Endothelial cell (in vitro differentiated cells): Measurements from ENCODE around the gene TRIM56. TPM values are rescaled to one million over a fixed set of nuclear protein-coding genes. Genes with fewer than 3 reads are reported as not detected.

ENCODE experiments used
- DNase-seq: peaks from one replicate; pipeline ENCODE4 v3.0.0; 2021; ENCODE audit warnings: low spot score
- H3K27ac Mint-ChIP-seq: one replicate; pipeline ENCODE4 v1.8.0; 2021; ENCODE audit warnings: mixed read lengths, inconsistent platforms; ENCODE audit not compliant: unreplicated experiment
- H3K27me3 Mint-ChIP-seq: one replicate; pipeline ENCODE4 v1.8.0; 2021; ENCODE audit warnings: mild to moderate bottlenecking, moderate library complexity, mixed read lengths, inconsistent platforms; ENCODE audit not compliant: unreplicated experiment
- H3K36me3 Mint-ChIP-seq: one replicate; pipeline ENCODE4 v1.8.0; 2021; ENCODE audit warnings: mild to moderate bottlenecking, low read depth, mixed read lengths, inconsistent platforms; ENCODE audit not compliant: unreplicated experiment
- H3K4me1 Mint-ChIP-seq: one replicate; pipeline ENCODE4 v1.8.0; 2021; ENCODE audit warnings: mild to moderate bottlenecking, mixed read lengths, inconsistent platforms; ENCODE audit not compliant: unreplicated experiment
- H3K4me3 Mint-ChIP-seq: one replicate; pipeline ENCODE4 v1.8.0; 2021; ENCODE audit warnings: mild to moderate bottlenecking, mixed read lengths, inconsistent platforms; ENCODE audit not compliant: unreplicated experiment
- H3K9me3 Mint-ChIP-seq: one replicate; pipeline ENCODE4 v1.8.0; 2021; ENCODE audit warnings: mixed read lengths, inconsistent platforms; ENCODE audit not compliant: unreplicated experiment
- total RNA-seq: library from RNA; stranded (reverse); fragmentation: NEBNext Ultra II Directional; extraction: Animal tissue kit (Norgen Biotek cat#: 25700); gene quantifications from one replicate; pipeline ENCODE4 v1.2.1, GENCODE V29; 2021; ENCODE audit not compliant: unreplicated experiment
- TF ChIP-seq, protein P1 (sequence below): fragments of 200-600 bp; sonication (generic); IDR thresholded peaks from one replicate; pipeline ENCODE4 v1.5.0; 2021; ENCODE audit warnings: antibody characterized with exemption; ENCODE audit not compliant: unreplicated experiment

Gene TRIM56
- total RNA-seq, 1 donor from 2014 or later: 5.3 TPM

DNA sequence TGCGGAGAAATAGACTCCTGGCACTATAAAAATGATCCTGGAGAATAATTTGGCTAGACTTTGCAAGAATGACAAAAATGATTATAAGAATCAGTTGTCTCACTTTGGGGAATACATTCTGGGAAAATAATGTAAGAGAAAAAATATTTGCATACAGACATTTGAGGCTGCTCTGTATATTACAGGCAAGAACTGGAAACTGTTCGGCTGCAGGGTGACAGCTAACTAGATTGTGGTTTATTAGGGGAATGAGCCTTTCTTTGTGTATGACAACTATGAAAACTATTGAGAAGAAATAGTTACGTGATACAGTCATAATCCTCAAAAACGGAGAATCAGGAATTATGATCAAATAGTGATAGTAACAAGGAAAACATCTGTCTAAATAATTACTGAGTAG is 8.6 kb downstream of the TRIM56 start:
- no peak overlapping the region for H3K4me3 Mint-ChIP-seq
- DNase-seq: no peak
- TF ChIP-seq, protein P1, sequence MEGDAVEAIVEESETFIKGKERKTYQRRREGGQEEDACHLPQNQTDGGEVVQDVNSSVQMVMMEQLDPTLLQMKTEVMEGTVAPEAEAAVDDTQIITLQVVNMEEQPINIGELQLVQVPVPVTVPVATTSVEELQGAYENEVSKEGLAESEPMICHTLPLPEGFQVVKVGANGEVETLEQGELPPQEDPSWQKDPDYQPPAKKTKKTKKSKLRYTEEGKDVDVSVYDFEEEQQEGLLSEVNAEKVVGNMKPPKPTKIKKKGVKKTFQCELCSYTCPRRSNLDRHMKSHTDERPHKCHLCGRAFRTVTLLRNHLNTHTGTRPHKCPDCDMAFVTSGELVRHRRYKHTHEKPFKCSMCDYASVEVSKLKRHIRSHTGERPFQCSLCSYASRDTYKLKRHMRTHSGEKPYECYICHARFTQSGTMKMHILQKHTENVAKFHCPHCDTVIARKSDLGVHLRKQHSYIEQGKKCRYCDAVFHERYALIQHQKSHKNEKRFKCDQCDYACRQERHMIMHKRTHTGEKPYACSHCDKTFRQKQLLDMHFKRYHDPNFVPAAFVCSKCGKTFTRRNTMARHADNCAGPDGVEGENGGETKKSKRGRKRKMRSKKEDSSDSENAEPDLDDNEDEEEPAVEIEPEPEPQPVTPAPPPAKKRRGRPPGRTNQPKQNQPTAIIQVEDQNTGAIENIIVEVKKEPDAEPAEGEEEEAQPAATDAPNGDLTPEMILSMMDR: no peak
- peaks cover 7% of the 10 kb centered on the region for H3K36me3 Mint-ChIP-seq
- H3K27ac Mint-ChIP-seq: no peak overlapping the region
- H3K27me3 Mint-ChIP-seq: peaks cover 16% of the 10 kb centered on the region
- no peaks in the 10 kb centered on the region for H3K9me3 Mint-ChIP-seq
- H3K4me1 Mint-ChIP-seq: no peaks in the 10 kb centered on the region

DNA sequence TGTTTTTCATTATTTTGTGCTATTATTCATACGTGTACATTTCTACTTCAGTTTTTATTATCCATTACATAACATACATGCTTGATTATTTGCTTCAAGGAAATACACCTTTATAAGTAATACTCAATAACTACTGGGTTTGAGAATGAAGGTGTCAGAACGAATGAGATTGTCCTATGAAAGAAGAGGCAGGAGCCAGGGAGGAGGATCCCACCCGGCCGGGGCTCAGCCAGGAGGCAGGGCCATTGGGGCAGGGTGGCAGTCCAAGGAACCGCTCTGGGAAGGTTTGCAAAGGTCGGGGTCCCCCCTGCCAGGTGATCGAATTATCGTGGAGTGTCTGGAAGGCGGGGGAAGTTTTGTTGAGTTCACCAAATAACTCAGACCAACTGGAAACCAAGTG is 9.1 kb downstream of the TRIM56 start:
- peaks cover 16% of the 10 kb centered on the region for H3K27me3 Mint-ChIP-seq
- H3K4me1 Mint-ChIP-seq: no peaks in the 10 kb centered on the region

DNA sequence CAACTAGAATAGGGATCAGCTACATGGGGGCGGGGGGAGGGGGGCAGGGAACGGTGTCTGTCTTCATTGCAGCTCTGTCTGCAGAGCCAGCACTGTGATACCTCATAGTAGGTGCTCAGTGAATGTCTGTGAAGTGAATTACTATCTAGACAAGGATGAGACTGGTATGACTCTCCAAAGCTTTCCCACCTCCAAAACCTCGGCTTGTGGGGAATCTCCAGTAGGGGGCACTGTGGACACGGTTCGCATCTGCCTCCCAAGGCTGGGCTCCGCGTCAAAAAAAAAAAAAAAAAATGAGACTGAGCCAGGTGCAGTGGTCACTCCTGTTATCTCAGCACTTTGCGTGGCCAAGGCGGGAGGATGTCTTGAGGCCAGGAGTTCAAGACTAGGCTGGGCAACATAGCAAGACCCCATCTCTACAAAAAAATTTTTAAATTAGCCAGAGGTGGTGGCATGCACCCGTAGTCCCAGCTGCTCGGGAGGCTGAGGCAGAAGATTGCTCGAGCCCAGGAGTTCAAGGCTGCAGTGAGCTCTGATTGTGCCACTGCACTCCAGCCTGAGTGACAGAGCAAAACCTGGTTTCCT is 9.6 kb downstream of the TRIM56 start:
- peaks cover 7% of the 10 kb centered on the region for H3K36me3 Mint-ChIP-seq
- no peak overlapping the region for H3K27ac Mint-ChIP-seq
- peak; percentile 60 for DNase-seq
- TF ChIP-seq, protein P1: peak; percentile 74
- H3K27me3 Mint-ChIP-seq: peaks cover 16% of the 10 kb centered on the region
- no peak overlapping the region for H3K4me3 Mint-ChIP-seq
- no peaks in the 10 kb centered on the region for H3K4me1 Mint-ChIP-seq
- no peaks in the 10 kb centered on the region for H3K9me3 Mint-ChIP-seq

More for the DNA sequence above, 9.1 kb downstream of the TRIM56 start:
- Mint-ChIP-seq H3K4me3 (no peak overlapping the region), H3K36me3 (peaks cover 7% of the 10 kb centered on the region), H3K9me3 (no peaks in the 10 kb centered on the region), H3K27ac (no peak overlapping the region)
- TF ChIP-seq, protein P1: no peak
- no peak for DNase-seq

DNA sequence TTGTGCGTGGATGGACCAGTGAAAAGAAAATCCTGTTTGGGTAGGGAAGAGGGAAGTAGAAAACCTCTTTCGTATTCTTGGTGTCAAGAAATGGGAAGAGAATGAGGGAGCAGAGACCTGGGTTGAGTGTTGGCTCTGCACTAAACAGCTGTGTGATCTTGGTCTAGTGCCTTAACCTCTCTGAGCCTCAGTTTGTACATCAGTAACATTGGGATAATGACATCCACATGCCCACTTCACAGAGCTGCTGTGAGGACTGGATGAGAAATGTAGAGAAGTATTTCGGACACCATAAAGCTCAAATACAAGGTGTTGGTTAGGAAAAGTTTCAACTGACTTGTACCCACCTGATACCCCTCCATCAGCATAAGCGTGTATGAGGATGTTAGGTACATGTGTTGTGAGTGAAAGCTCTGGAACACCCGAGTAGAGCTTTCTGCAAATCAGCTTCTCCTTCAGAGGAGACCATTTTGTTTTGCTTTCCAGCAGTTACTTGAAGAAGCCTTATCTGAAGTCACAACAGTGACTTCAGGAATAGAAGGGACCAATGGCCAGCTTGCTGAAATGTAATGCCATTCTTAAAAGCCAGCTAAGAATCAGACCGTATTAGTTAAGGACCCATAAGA is 11.2 kb downstream of the TRIM56 start:
- DNase-seq: no peak
- H3K36me3 Mint-ChIP-seq: no peaks in the 10 kb centered on the region
- H3K4me3 Mint-ChIP-seq: no peak overlapping the region
- no peaks in the 10 kb centered on the region for H3K9me3 Mint-ChIP-seq
- TF ChIP-seq, protein P1: no peak
- H3K4me1 Mint-ChIP-seq: no peaks in the 10 kb centered on the region
- peaks cover 17% of the 10 kb centered on the region for H3K27me3 Mint-ChIP-seq
- H3K27ac Mint-ChIP-seq: no peak overlapping the region

DNA sequence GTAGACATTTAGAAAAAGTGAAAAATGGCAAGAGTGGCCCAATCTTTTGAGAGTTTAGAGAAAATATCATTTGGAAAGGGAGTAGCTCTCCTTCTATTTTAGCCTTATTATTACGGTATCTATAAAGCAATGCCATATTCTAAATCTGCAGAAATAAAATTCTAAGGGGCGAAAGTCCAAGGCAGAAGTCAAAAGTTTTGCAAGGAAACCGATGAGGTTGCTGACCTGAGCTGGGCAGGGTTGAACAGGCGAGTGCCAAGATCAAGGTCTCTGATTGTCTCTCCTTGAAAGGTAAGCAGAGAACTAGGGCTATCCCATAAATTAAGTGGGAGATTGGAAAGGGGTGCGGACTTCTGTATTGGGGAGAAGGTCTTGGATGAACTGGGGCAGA is 11.7 kb downstream of the TRIM56 start:
- H3K27me3 Mint-ChIP-seq: peaks cover 19% of the 10 kb centered on the region
- DNase-seq: no peak
- H3K27ac Mint-ChIP-seq: no peak overlapping the region
- H3K4me3 Mint-ChIP-seq: no peak overlapping the region
- no peaks in the 10 kb centered on the region for H3K4me1 Mint-ChIP-seq
- no peaks in the 10 kb centered on the region for H3K36me3 Mint-ChIP-seq
- no peaks in the 10 kb centered on the region for H3K9me3 Mint-ChIP-seq
- TF ChIP-seq, protein P1: no peak
